Medulla oblongata (tissue), 1 donor: Measurements from ENCODE around the gene RBSN.

Experiments
- DNase-seq: peaks from one replicate; pipeline ENCODE4 v3.0.0-alpha.2; 2015; ENCODE audit errors: extremely low spot score

Gene RBSN

DNA sequence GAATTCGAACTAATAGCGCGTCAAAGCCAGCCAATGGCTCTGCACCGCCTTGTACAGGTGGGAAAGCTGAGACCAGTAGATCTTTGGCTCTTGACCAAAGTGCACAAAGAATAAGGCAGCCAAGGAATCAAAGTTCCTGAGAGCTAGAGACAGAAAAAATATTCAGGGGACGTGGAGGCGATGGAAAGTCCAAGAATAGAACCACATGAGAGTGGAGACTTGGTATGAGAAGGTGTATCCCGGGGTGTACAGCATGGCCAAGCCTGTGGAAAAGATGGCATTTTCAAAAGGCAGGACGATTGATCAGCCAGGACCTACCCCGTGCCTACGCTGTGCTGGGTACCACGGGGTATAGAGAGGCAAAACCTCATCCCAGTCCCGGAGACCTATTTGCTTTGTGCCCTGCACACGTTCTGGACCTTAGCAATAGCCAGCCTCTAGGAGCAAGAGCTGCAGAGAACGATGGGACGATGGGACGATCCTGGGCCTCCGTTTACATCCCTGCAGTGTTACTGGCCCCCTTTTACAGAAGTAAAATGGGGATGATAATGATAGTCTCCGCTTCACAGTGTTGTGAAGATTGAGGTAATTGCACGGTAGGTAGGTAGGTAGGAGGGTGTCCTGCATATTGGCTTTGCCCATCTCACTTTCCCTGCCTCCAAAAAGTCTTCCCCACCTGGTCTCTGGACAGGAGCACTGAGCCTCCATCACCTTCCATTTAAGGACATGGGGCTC, 583 bp upstream of the RBSN start:
- DNase-seq, result no peak

DNA sequence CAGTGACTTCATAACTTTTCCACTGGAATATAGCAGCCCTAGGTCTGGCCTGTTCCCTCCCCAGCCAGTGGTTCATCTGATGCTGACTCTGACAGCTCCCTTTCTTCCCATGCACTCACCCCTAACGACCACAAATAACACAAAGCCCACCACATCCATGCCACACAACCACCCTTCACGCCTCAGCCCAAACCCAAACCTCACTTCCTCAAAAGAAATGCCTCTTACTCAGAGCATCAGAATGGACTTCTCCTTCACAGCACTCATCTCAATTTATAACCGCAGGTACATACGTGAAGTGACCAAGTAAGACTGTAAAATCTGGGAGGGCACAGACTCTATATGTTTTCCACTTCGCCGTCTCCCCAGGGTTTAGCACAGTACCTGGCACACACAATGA, 1.1 kb downstream of the RBSN start:
- no peak for DNase-seq

DNA sequence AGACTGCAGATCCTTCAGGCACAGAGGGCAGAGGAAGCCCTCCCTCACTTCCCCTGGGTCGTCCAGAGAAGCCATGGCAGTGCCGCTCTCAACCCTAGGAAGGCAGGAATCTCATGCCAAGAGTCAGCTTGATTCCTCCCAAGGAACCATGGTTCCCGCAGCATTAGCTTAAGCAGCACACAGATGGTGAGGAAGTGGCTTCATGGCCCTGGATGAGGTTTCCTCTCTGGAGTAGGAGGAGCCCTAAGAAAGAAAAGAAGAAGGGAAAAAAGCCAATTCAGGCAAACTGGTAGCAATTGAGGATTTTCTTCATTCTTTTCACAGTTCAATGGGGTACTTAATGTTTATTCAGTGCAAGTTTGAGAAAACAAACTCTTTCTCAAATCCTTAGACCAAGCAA, 2.9 kb downstream of the RBSN start:
- DNase-seq, result peak; percentile 72

DNA sequence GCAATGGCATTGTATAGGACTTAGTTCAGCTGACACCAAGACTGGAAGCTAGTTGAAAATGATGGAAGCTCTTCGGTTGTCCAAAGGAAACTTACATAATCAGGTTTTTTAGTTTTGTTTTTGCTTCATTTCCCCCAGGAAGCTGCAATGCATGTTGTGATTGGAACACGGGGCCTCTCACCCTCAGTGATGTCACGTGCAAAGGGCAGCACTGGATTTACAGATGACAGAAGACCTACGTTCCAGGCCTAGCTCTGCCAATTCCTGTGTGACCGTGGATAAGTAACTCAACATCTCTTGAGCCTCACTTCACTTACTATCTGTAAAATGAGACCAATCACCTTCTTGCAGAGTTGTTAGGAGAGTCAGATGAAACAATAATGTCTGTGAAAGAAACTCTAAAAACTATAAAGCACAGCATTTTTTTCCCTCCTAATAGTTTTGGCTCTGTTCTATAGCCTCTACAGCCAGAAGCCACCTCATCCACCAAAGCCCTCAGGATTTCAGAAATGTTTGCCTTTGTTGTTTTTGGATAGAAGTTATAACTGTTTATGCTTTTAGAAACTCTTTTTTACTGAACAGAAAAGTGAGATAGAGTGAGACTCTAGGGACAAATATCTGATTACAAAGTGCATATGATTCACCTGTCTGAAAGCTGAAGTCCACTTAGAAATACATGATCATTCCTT, 4.6 kb downstream of the RBSN start:
- DNase-seq, result no peak

DNA sequence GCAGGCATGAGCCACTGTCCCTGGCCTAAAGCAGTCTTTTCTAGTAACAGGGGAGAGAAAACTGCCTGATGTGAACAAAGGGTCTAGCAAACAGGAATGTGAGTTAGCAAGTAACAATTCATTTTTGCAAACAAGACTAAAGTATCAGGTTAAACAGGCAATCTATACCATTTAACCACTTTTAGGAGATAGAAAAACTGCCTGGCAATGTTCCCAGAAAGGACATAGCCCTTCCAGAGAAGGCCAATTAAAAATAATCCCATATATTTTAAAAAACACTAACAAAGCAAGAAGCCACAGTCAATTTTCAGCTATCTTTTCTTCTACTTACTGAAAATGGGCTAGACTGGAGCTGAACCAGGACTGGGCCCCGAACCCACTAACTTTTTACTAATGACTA, 6.3 kb downstream of the RBSN start:
- DNase-seq, result no peak

DNA sequence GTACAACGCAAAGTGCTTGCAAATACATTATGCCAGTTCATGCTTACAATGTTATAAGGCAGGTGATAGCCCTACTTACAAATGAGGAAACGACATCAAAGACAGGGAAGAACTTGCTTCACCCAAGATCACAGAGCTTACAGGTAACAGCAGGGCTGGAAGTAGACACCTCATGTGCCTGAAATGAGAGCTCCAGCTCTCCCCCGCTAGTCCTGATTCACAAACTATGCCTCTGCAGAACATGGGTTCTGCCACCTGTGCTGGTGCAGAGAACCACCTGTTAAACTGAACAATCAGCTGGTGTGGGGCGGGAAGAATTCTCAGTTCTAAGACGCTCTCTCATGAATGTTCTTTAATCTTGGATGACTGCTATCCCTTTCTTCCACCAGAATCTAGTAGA, 7.4 kb downstream of the RBSN start:
- DNase-seq, result no peak

DNA sequence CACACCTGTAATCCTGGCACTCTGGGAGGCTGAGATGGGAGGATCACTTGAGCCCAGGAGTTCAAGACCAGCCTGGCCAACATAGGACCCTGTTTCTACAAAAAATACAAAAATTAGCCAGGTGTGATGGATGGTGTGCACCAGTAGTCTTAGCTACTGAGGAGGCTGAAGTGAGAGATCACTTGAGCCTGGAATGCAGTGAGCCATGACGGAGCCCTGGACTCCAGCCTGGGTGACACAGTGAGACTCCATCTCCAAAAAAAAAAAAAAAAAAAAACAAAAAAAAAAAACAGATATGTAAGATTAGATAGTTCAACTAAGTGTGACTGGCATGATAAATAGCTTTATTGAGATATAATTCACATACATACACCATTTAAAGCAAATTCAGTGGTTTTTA, 9.7 kb downstream of the RBSN start:
- DNase-seq, result no peak

DNA sequence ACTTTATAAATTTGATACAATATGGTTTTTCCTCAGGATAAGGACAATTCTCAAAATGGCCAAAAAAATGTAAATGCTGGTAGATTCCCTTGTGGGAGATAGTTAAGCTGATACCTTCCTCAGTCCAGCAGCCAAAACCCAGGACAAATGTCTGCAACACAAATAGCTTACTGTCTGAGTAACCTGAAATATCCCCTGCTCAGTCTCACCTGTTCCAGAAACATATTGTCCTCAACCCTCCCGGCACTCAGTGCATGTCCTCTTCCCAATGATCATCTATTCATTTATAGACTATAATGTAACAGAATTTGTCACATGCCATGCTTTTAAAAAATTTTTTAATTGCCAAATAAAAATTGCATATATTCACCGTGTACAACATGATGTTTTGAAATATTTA, 12.2 kb downstream of the RBSN start:
- DNase-seq, result no peak

DNA sequence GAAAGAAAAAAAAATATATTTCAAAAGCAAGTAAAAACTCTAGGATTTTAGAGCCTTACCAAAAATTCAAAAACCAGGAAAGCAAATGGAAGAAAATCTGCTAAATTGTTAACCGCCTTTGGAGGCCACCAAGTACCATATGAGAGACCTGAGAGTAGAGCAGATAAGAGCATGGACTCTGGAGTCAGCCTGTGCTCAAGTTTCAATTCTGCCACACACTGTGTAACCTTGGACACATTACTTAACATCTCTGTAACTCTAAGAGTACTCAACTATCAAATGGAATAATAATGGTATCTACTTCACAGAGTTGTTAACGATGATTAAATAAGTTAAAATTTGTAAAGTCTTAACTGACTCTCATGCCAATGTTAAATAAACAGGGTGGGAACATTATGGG, 12.7 kb downstream of the RBSN start:
- no peak for DNase-seq

DNA sequence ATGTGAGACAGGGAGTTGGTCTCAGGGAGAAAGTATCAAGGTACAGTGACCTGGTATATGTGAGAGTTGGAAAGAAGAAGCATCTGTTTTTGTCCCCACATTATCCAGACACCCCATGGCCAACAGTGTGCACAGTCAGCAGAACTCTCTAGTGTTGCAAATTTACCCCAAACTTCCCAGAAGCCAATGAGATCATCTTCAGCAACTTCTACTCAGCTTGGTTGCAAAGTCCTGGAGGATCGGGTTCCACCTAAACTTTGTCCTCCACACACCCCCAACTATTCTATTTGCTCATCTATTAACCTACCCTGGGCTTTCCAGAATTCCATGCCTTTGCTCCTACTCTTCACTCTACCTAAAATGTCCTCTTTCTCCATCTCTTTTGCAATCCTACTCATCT, 15.7 kb downstream of the RBSN start:
- DNase-seq, result no peak

DNA sequence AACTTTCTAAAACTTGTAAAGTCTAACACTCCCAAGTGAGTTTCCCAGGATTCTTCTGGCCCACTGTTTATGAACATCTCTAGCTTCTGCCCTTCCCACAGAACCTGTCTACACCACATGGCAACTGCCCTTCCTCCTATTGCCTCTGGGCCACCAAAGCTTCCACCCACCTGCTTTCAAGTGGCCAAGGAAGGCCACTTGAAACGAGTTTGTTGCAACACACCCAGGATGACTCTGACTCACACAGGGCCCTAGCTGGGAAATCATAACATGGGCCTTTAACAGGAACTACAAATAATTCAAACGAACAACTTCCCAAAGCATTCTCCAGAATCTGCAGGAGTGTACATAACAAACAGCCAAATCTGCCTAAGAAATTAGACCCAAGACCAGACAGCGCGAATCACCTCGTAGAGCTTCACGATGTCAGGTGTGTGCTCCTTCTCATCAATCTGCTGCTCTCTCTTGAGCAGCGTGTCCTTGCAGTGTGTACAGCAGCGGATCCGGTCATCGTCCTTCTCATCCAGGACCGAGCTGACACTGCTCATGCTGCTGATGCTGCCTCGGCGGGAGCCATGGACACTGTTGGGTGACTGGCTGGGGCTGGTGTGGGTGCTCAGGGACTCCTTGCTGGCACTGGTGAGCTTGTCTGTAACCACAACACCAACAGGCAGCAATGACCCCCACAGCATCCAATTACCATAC, 16.8 kb downstream of the RBSN start:
- DNase-seq, result no peak

DNA sequence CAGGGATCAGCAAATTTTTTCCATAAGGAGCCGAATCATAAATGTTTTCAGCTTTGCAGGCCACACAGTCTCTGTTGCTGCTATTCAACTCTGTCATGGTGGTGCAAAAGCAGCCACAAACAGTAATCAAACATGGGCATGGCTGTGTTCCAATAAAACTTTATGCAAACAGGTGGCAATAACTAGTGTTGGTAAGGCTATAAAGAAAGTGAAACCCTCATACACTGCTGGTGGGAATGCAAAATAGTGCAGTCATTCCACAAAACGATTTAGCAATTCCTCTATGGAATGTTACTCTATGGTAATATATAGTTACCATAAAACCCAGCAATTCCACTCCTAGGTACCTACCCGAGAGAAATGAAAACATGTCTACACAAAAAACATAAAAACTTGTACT, 19.9 kb downstream of the RBSN start:
- DNase-seq, result no peak

DNA sequence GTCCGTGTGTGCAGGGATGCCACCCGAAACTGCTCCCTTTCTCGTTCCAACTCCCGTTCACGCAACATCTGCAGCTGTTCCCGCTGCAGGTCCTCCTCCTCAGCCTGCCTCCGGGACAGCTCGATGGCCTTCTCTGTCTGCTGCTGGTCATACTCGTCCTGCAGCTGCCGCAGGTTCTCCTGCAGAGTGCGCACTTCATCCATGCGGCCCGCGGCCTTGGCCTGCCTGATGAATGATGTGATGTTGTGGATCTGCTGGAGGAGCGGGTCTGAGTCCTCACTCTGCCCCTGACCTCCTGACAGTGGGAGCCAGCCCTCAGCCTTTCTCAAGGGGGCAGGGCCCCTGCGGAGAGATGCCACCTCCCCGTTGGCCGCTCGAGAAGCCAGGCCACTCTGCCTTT, 24.4 kb downstream of the RBSN start:
- no peak for DNase-seq

DNA sequence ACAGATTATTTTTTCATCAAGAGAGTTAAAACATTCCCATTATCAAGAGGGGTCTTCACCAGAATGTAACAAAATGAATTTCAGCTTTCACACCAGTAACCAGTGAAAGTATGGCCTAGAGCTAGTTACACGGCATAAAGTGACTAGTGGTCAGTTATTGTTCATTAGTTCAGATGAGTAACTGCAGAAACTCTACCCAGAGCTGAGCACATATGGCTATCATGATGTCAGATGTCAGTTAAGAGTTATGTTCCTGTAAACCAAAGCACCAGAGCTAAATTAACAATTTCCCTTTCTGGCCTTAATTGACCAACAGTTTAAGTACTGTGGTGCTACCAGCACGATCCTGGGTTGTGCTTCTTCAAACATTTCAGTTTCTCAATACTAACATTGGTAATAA, 27.2 kb downstream of the RBSN start:
- DNase-seq, result no peak

DNA sequence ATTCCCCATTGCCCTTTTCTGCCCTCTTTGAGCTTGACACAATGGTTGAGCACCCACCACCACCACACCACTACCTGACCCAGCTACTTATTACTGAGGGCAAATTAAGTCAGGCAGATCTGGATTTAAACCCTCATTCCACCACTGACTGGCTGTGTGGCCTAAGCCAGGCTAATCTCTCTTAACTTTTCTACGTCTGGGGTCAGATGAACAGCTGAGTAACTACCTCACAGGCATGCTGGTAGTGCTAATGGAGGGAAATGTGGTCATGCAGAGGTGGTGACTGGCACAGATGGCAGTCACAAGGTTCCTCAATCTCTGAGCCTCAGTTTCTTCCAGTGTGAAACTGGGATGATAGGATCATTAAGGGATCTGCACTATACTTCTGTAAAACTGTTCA, 29.5 kb downstream of the RBSN start:
- DNase-seq, result no peak

DNA sequence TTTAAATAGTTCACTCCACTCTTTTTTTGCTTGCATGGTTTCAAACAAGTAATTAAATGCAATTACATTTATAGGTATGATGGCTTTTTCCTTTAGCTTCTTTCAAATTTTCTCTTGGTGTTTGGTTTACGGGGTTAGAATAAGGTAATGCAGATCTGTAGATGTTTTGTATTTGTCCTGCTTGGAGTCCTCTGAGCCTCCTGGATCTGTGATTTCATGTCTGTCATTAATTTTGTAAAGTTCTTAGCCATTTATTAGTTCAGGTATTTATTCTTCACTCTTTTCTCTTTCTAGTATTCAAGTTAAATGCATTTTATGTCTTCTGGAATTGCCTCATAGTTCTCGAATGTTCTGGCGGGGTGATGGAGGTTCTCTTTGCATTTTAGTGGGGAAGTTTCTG, 32.5 kb downstream of the RBSN start:
- DNase-seq, result no peak

DNA sequence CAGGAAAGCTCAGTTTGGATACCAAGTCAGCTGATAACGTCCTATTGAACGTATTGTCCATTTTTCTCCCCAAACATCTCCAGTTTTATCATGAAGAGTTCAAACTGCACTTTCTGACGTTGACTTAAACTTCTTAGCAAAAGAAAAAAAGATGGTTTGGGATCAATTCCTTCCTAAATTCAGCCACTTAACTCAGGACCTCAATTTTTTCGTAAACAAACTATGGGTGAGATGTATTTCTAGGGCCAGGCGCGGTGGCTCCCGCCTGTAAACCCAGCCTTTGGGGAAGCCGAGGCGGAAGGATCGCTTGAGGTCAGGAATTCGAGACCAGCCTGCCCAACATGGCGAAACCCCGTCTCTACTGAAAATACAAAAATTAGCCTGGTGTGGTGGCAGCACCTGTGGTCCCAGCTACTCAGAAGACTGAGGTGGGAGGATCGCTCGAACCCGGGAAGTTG, 33.4 kb downstream of the RBSN start:
- DNase-seq, result no peak

DNA sequence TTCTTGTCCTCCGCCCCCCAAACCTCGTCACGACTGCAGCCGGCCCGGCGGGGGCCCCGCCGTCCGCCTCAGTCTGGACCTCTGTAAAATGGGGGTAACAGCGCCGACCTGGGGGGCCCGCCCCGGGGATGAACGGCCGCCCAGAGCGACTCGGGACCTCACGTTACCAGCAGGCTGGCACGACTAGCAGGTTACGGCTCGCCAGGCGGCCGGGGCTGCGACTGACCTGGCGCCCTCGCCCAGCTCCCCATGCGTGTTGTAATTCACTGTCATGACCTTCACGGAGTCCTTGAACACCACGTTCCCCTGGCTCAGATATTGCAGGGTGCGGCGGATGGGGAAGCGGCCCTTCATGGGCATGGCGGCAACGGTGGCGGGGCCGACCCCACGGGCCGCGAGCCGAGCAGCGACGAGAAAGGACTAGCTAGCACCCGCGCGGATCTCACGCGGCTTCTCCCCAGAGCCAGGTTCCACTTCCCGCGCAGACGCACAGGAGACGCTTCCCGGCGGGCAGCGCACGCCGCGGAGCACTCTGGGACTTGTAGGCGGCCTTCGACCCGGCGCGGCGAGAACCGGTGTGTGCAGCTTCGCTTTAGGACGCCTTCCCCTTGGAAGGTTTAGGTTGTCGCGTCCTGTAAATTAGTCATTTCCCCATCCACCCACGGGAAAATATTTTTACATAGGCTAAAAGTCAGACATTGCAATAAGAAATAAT, 34.0 kb downstream of the RBSN start, which contains the start of gene MRPS25:
Gene MRPS25, minus strand, starts transcription at position 481 of the 715 bp plus-strand sequence. Its CDS starts 121 bp downstream, at position 360.
- peak; percentile 93 for DNase-seq

DNA sequence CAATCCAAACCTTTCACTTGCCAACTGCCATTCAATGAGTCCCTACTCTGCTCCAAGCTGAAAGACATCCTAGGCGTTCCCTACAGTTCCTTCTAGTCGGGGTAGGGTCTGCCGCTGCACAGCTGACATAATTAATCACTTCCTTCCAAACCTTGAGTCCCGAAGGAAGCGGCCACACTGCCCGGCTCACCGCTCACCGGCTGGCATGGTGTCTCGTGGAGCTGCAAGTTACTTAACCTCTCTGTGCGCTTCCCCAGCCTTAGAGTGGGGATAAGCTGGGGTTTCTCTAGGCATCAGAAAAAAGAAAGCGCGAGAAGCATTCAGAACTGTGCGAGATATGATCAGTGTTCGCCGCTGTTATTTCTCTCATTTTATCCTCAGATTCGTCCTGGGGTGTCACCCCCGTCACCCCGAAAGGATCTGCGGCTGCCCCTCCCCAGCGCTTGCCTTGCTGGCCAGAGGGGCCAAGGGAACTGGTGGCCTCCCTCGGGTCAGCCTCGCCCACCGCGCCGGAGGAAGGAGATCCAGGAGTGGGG, 34.6 kb downstream of the RBSN start:
- no peak for DNase-seq

DNA sequence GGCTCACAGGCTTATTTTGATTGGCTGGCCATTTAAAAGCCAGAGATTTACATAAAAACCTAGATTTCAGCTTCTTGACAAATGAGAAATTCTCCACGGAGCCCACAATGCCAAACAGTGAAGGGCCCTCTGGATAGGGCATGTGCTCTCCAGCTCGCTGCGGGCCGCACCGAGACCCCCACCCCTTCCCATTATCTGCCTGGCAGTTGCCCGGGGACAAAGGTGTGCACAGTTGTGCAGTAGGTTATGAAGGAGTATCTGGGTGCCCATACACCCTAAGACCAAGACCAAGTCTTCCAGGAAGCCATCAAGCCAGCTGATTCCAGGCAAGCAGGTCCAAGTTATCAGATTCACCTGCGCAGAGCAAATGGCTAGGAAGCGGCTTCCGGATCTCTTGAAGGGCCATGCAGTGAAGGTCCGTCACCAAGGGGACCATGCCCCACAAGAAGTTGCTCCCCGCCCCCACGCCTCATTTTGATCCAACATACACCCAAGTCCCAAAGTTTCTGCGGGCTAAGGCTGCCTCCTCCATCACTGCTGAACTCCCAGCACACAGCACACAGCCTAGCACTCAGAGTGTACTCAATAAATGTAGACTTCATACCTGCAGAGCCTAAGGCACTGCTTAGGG, 35.2 kb downstream of the RBSN start:
- DNase-seq, result no peak

DNA sequence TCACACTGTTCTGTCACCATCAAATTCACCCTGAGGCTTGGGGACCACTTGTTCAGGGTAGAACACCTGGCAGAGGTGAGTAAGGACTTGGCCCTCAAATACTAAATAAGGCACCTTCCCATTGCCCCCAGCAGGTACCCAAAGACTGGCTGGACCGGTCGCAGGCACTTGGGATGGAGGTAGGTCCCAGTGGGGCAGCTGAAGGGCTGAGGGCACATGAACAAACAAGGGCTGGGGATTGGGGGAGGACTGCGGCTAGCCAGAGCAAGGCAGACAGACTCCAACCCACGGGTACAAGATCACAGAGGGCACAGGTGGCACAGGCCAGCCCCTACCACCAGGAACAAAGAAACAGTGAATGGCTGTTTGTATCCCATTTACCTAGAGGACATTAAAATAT, 35.7 kb downstream of the RBSN start:
- DNase-seq, result no peak
